Activated CD4-positive, alpha-beta T cell treated with anti-CD3 and anti-CD28 coated beads, Interleukin-2, amount 50 U/mL, for 16 hours (primary cell): ENCODE data around the gene CSRNP3.
A peak's percentile ranks its signal among the peaks of the same experiment; 100 is the strongest.

ENCODE experiments used
- DNase-seq: peaks from one replicate; pipeline ENCODE4 v3.0.0-alpha.2; 2020

Gene CSRNP3

DNA sequence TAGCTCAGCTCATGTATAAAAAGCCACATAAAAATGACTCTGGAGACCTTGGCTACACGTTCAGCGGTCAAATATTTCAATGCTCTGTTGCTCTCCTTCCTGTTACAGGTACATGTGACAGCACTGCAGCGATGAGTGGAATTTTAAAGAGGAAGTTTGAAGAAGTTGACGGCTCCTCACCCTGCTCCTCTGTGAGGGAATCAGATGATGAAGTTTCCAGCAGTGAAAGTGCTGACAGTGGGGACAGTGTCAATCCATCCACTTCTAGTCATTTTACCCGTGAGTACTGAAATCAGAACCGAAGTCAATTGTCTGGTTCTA is 125.4 kb downstream of the CSRNP3 start:
- no peak for DNase-seq

DNA sequence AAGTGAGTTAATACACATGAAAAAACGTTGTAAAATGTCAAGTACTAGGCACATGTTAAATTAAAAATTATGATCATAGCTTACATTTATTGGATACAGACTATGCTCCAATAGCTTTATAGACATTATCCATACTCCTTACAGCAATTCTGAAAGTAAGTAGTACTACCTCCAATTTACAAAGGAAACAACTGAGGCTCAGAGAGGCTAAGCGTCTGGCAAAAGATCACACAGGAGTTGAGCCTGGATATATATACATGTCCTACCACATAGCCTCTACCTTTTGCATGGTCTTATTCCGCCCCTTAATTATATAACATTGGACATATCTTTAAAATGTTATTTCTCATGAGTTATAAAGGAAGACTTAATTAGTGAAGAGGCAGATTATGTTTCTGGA is 127.3 kb downstream of the CSRNP3 start:
- DNase-seq: no peak

DNA sequence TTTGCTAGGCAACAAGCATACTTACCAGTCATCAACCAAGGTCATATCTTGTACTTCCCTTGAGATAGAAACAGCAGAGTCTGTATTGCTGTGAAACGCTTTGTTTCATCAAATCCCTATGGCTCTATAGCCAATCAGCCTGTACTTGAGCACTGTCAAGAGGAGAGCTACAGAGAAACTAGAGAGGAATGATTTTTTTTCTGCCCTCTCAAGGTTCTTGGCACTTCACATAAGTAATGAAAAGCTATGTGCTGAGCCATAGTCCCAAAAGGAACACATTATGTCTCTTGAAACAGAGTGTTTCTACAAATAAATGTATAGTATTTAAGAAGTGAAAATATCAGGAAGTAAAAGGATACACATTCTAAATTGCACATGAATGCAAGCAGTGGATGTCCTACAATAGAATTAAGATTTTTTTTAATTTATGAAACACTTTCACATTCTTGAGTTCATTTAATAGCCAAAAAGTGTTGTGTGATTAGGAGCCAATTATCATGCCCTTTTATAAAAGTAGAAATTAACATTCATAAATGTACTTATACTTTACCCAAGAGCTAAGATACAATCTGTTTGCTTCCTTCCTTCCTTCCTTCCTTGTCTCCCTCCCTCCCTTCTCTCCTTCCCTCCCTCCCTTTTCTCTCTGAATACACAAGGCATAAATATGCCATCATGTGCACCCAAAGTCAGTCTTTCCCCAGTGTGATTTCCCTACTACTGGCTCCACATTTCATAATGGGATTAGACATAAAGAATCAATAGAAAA is 131.8 kb downstream of the CSRNP3 start:
- DNase-seq: no peak

DNA sequence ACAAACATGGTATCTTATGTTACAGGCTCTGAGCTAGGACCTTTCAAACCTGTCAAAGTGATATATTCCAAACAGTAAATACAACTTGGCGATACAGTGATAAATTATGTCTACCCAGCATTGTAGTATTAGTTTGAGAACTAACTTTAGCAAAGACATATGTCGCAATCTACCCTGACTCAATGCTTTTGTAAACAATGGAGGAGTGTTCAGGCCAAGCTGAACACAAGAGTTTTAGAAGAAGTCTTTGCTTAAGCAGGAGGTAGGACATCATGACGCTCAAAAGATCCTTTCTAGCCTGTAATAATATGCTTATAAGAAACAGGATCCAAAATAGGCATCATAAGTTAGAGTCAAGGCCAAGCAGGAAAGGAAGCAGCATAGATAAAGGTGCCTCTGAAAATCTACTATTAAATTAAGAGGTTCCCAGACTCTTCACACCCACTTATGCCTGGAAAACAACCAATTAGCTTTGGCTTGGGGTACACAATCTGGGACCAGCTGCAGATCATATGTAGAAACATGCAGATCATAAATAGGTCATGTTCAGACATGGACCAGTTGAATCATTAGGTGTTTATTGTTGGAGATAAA is 132.5 kb downstream of the CSRNP3 start:
- DNase-seq: no peak

DNA sequence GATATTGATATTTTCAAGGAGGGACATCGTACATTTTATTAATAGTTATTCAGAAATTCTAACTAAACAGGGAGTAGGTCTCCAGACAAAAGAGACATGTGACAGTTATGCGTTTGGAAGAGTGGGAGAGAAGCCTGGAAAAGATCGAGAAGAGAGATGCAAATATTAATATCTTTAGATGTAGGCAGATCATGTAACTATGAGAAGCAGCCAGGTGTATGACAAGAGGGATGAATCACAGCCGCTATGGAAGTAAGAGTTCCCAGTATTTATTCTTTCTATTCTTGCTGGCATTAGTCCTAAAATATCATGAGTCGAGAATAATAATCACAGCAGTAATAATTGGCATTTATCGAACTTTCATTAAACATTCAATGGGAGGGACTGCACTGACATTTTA is 140.2 kb downstream of the CSRNP3 start:
- DNase-seq: no peak

DNA sequence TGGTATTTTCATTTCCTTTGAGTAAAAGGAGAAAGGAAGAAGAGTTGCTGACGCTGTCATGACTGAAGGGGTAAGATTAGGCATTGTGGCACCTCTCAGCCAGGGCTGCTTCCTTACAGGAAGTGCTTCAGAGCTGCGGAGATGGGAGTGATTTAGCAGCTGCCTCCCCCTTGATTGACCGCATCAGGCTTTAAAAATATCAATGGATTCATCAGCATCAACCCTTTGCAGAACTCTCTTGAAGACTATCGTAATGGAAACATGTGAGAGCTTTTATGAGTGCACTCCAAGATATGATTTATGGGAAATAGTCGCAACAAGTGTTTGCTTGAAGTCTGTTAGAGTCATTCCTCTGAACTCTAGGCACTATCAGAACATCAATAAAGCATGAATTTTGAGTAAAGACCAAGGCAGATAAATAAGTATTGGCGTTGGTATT is 141.1 kb downstream of the CSRNP3 start:
- peak; percentile 1 for DNase-seq

DNA sequence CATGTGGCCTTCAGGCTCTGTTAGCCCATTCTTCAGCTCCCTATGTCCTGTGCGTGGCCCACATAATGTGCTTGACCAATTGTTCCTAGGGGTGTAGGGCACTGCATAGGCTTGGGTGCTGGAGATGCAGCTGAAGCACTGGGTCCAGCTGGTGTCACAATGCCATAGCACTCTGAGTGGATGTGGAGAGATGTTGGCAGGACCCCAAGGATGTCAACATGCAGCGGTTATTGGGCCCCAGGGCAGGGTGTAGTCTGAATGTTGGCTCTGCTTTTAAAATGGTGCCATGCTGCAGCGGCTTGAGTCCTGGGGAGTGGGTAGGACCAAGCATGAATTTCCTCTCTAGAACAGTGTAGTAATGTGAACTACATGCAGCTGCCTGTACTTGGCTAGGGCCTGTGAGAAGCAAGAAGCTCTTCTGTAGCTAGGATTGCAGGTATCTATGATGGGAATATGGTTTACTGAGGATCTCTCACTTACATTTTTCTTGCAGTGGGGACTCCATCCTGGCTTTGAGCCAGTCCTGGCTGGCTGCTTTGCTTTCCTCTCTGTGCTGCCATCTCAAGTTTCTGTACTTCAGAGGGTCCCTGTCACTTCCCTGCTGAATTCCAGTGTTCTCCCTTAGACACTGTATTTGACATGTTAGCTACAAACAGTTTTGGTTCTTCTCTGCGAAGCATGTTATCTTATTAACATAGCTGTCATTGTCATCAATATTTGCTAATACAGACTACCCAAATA is 148.4 kb downstream of the CSRNP3 start:
- DNase-seq: no peak

DNA sequence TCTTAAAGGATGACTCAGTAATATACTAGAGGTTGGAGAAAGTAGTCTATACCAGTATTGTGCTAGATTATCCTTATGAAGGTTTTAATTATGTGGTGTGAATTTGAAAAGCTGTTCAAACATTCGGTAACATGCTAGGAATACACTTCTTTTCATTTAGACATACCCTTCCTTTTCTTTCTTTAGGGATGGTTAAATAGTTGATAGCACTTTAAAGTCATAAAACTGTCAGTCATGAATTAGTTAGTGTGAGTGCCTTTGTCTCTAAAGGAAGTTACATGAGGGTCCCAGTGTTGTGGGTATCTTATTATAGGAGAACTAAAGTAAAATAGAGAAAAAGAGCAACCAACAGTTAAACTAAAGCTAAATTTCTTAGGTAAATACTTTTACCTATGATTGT is 149.3 kb downstream of the CSRNP3 start:
- DNase-seq: no peak

DNA sequence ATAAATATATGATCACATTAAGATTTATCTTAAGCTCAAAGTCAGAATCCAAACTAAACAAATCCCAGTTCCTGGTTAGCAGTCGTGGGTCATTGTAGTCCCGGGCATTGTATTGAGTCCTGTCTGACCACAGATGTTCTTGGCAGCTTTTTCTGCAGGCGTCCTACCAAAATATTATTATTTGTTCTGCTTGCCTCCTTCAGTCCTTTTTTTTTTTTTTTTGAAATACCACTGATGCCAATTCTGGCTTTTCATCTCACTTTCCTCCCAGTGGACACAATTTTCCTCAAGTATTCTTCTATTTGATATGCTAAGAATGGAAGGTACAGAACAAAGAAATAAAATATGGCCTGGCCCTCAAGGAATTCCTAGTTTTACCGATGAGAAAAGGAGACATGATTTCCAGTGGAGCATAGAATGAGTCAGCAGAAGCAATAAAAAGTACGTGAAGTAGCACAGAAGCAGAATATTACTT is 151.6 kb downstream of the CSRNP3 start:
- no peak for DNase-seq

DNA sequence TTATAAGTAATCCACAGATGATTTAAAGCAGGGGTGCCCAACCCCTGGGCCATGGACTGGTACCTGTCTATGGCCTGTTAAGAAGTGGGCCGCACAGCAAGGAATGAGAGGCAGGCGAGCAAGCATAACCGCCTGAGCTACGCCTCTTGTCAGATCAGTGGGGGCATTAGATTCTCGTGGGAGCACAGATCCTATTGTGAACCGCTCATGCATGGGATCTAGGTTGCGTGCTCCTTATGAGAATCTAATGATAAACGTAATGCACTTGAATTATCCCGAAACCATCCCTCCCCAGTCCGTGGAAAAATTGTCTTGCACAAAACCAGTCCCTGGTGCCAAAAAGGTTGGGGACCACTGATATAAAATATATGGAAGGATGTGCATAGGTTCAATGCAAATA is 153.7 kb downstream of the CSRNP3 start:
- DNase-seq: no peak

DNA sequence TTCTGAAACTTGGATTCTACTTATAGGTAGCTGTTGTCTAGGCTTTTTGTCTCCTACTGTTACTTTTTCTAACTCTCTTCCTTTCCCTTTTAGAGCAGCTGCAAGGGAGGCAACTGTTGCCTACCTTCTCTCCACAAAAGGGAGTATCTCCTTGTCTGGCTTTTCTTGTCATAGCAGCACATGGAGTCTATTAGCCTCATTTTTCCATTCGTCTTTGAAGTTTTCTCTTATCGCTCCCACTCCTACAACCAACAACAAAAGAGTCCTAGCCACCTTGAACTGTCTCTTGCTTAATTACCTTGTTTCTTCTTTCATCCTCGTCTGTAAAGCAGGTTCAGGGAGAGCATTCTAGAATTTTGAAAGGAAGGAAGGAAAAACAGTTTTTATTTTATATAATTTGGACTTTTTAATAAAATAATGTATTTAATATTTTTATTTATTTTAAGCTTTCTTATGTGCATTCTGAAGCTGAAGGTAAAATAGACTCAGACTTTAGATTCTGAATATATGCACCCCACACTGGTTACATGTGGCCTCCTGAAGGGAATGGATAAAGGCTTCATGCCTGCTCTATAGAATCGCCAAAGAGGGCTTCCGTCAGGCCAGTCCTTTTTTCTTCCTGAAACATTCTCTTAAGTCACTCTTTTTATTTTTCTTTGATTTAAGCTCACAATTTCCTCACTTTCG is 154.4 kb downstream of the CSRNP3 start:
- no peak for DNase-seq

DNA sequence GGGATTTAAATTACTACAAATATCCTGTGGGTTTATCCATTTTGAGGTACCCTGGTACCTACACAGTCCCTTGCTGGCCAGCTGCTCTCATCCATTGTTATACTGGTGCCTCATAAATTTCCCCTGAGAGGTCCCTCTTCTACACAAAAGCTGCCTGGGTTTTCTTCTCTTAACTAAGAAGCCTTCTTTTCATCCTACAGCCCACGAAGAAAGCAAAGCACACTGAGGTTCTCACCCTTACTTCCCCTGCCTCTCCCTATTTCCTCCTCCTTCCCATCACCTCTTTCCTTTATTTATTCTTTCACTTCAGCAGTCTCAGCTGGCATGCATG is 154.9 kb downstream of the CSRNP3 start:
- no peak for DNase-seq

DNA sequence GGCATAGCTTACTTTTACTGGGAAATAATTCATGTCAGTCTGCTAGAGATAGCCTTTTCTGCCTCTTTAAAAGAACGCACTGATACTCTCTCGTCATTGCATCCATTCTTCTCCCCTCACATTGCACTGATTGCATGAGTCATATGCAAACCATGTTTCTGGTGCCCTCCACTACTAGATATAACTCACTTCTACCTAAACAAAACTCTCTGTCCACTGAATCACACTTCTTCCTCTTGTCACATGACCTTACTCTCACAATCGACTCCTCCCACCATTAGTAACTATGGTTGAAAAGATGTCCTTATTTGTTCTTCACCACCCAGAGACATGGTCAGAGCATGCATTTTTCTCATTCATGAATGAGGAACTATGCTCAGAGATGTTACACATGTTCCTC is 158.0 kb downstream of the CSRNP3 start:
- DNase-seq: no peak

DNA sequence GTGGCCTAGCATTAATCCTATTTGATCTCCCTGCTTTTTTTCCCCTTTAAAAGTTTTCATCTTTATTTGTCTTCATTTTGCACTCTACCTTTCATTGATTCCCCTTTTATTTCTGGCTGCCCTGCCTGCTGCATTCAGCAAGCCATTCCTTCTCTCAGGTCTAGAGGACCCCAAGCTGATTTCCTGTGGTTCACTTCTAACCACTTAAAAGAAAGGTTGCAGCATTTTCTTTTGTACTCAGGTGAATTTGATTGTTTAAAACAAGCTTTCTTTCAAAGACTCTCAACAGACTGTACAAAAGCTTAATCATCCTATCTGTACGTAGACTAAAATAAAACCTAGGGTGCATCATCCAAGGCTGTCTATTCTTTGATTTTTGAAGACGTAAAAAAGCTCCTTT is 160.3 kb downstream of the CSRNP3 start:
- no peak for DNase-seq

DNA sequence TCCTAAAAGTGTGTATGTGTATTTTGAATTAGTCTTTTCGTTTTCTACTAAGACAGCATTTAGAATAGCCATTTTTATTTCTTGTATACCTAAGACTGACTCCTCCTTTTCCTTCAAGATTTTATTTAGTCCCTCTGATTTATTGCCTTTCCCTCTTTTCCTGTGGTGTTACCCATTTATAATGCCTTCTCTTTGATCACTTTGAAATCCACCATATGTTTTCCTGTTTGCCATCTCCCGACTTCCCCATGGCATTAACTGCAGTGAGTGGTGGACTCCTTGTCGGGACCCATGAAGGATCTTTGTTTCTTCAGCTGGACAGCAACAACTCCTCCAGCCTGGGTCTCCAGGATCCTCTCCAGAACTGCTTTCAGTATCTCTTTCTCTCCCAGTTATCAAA is 160.7 kb downstream of the CSRNP3 start:
- DNase-seq: no peak

DNA sequence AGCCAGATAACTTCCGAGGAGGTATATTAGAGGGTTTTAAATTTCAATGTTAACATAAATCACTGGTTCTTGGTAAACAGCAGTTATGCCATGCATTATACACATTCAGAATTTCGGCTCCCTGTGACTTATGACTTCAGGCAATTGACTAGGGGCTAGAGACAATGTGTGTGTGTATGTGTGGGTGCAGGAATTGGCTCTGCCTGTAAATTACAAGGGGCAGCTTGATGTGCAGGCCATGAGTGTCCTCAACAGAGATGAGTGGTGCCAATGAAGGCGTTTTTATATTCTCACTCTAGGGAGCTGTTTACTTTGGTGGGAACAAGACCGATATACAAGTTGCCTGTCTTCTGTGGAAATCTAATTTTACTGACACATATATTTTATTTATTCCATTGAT is 161.6 kb downstream of the CSRNP3 start:
- DNase-seq: no peak

DNA sequence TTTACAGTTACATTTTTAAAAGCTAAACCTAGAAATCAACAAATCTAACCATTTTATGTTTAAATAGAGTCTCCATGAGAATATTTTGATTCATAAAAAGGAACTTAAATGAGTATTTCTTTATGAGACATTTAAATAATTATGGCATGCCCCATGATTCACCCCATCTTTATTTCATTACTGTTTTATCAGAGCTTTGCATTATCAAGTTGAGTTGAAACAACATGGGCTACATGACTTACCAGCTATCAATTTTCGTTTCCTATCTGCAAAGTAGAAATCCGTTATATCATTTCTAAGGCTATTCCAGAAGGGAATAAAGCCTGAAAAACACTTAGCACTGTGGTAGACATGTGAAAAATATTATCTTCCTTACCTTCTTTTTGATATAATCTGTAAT is 163.1 kb downstream of the CSRNP3 start:
- no peak for DNase-seq

DNA sequence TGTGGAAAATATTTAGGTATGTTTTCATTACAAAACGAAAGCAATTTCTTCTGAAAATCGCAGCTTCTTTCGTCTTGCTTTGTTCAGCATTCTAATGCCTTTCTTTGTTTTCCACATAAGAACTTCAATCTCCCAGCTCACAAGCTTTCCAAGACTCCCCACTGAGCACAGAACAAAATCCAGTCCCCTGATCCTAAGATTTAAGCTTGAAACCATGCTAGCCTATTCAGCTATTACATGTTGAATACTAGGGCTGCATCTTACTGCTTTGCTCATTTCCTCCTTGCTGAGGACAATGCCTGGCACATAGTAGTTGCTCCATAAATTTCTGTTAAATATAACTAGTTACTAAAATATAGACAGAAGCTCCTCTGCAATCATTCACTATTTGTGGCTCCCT is 163.9 kb downstream of the CSRNP3 start:
- DNase-seq: no peak

DNA sequence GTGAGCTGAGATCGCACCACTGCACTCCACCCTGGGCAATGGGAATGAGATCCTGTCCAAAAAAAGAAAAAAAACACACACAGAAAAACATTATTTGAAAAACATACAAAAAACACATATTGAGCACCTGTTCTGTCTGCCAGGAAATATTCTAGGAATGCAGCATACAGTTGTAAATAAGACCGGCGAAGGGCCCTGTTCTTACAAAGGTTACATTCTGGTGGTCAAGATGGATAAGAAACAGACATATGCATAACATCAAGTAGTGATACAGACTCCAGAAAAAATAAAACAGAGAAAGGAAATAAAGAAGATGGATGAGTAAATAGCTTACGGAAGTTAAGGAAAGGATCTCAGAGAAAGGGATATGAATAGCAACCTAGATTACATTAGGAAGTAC is 164.8 kb downstream of the CSRNP3 start:
- no peak for DNase-seq

DNA sequence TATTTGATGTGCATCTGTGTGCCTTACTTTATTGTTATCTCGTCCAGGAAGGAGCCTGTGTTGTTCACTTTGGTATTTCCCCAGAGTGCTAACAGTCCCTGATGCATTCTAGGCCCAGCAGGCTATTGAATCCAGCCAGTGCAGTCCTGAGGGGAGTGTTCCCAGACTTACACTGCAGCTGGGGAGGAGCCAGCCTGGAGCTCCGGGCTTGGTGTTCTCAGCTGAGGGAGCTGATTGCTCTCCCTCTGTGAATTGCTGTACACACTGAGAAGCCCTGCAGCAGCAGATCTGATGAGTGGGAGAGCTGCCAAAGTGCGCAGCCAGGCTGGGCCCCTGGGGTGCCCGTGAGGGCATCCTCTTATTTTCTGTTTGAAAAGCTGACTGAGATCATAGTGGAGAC is 165.4 kb downstream of the CSRNP3 start:
- no peak for DNase-seq

DNA sequence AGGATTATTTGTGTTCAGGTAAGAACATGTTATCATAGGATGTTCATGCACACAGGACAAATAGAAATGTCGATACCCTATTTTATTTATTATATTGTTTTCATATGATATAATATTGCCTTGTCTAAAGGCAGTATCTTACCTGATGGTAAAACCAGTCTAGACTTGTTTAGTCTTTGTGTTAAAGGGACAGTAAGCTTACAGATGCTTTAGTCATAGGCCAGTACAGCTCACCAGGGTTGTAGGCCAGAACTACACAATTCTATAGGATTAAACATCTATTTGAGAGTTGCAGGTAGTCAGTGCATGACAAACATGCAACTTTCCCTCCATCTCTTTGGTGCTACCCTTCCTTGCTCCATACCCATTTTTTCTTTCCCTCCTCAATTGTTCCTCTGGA is 166.0 kb downstream of the CSRNP3 start:
- DNase-seq: no peak

DNA sequence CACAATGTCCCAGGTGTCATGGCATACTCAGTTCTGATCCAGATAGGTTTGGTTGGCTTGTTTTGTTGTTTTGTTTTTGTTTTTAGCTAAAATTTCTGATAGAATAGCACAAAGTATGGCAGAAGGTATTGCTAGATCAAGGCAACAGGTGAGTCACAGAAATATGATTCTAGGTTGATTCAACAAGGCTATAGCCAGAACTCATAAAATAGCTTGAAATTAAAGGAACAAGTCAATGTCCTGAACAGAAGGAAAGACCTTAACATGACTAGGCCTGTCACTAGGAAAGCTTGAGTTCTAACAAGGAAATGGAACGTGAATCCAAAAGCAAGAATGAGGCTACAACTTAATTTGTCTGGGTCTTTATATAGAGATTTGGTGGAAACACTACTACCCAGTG is 167.5 kb downstream of the CSRNP3 start:
- no peak for DNase-seq

DNA sequence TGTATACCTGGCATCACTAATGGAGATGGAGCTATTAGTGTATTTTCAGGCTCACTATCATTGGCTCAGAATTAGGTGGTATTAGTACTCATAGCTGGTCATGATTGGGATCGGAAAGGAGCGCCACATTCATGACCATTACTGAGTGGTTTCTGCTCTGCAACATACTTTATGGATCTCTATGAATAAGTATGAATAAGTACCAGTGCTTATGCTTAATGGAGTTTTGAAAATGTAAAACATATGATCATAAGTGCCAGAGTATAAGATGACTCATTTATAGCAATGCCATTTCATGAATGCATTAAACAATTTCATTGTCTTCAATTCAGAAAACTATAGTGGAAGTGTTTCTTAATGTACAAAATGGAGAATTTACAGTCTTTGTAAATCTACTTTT is 167.9 kb downstream of the CSRNP3 start:
- no peak for DNase-seq

DNA sequence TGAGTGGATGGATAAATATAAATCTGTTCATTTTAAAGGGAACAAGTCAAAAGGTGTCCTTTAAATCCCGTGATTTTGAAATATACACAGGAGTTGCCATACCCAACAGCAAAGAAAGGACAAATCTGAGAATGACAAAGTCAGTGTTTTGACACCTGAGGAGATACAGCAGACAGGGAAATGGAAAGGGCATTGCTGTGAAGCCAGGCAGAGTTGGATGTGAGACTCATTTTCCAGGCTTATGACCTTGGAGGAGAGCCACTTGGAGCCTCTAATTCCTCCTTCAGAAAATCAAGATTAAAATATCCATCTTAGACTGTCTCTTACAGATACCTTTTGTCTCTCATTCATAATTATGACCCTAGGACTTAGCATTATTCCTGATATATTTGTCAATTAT is 170.0 kb downstream of the CSRNP3 start:
- DNase-seq: no peak
